GM21447 (cell line): ENCODE results near the gene AKNA.

Experiments used
- ATAC-seq: cut with Tn5 transposase; IDR thresholded peaks from one replicate; pipeline ENCODE4 v1.9.1; 2021; ENCODE audit not compliant: unreplicated experiment

AKNA gene

GRCh38 chr9:114396558-114397218 is 8.9 kb upstream of the AKNA start:
- ATAC-seq, result no peak

- ATAC-seq, result no peak
Measured at GRCh38 chr9:114395768-114396167, 8.0 kb upstream of the AKNA start.

GRCh38 chr9:114395334-114395617 is 7.5 kb upstream of the AKNA start:
- no peak for ATAC-seq

GRCh38 chr9:114394523-114395333 is 6.9 kb upstream of the AKNA start:
- ATAC-seq, result no peak

GRCh38 chr9:114392749-114393112 is 4.9 kb upstream of the AKNA start:
- no peak for ATAC-seq

GRCh38 chr9:114390952-114391351 is 3.2 kb upstream of the AKNA start:
- ATAC-seq, result no peak

GRCh38 chr9:114389612-114390368 is 2.0 kb upstream of the AKNA start:
- no peak for ATAC-seq

- ATAC-seq, result no peak
Measured at GRCh38 chr9:114388764-114389375, 1.1 kb upstream of the AKNA start.

GRCh38 chr9:114388357-114388682 is 538 bp upstream of the AKNA start:
- no peak for ATAC-seq

GRCh38 chr9:114386886-114387679 is 699 bp downstream of the AKNA start:
- ATAC-seq, result no peak

- no peak for ATAC-seq
Measured at GRCh38 chr9:114386361-114386885, 1.4 kb downstream of the AKNA start.

- peak; percentile 79 for ATAC-seq
Measured at GRCh38 chr9:114385397-114386181, 2.2 kb downstream of the AKNA start.

GRCh38 chr9:114384836-114385396 is 2.9 kb downstream of the AKNA start:
- no peak for ATAC-seq

- no peak for ATAC-seq
Measured at GRCh38 chr9:114384341-114384740, 3.4 kb downstream of the AKNA start.

GRCh38 chr9:114383521-114384231 is 4.1 kb downstream of the AKNA start:
- no peak for ATAC-seq

GRCh38 chr9:114382699-114383520 is 4.9 kb downstream of the AKNA start:
- peak; percentile 23 for ATAC-seq

- ATAC-seq, result no peak
Measured at GRCh38 chr9:114378883-114379282, 8.9 kb downstream of the AKNA start.

GRCh38 chr9:114378016-114378415 is 9.8 kb downstream of the AKNA start:
- no peak for ATAC-seq
